ENCODE measurements around the gene OSBPL8. TPM values are rescaled to one million over a fixed set of nuclear protein-coding genes. Genes with fewer than 3 reads are reported as not detected.

Gene OSBPL8
- total and polyA plus RNA-seq, 4 donors: 6.9 to 32.5 (median 22.9) TPM

DNA sequence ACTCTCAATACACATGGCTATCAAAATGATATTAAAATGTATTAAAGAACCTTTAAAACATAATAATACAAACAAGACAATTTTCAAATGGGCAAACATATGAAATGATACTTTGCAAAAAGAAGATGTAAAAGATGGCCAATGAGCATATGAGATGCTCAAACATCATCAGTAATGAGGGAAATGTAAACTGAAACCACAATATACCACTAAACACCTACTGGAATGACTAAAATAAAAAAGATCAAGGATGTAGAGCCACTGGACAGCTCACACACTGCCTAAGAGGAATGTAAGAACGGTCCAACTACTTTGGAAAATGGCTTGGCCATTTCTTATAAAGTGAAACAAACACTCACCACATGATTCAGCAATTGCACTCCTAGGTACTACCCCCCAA lies 114.1 kb downstream of the OSBPL8 start:
- Histone ChIP-seq H3K9ac (ENCODE audit: low read depth in 1 of 2, low read length in 2 of 2) (no peak overlapping the region), H3K9me3 (ENCODE audit: control insufficient read depth in 4 of 4, low read length in 3 of 4) (no peaks in the 10 kb centered on the region), H3K27me3 (ENCODE audit: control insufficient read depth in 4 of 4, insufficient read depth in 4 of 4, low read length in 3 of 4) (no peaks in the 10 kb centered on the region), H3K36me3 (ENCODE audit: control insufficient read depth in 4 of 4, insufficient read depth in 3 of 4, low read depth in 1 of 4, low read length in 3 of 4) (peaks cover 0 to 3% (median 1%) of the 10 kb centered on the region in 4 donors), H3K4me1 (ENCODE audit: control insufficient read depth in 4 of 4, insufficient read depth in 4 of 4, low read length in 3 of 4) (no peaks in the 10 kb centered on the region), H3K27ac (ENCODE audit: low read depth in 1 of 2, low read length in 2 of 2) (no peak overlapping the region), H3K4me3 (ENCODE audit: low read depth in 1 of 3, low read length in 3 of 3) (no peak overlapping the region)
- TF ChIP-seq GABPA (IDR thresholded peaks at IDR 0.05 in 1 of 2, conservative IDR thresholded peaks at IDR 0.05 in 1 of 2) (no peak), HNF4G (IDR thresholded peaks at IDR 0.05) (no peak), FOXA2 (IDR thresholded peaks at IDR 0.05) (no peak), YY1 (IDR thresholded peaks at IDR 0.05) (no peak), NR2F2 (IDR thresholded peaks at IDR 0.05) (no peak), HNF4A (conservative IDR thresholded peaks at IDR 0.05) (no peak), FOXA1 (IDR thresholded peaks at IDR 0.05) (no peak), TAF1 (conservative IDR thresholded peaks at IDR 0.05) (no peak), RXRA (IDR thresholded peaks at IDR 0.05) (no peak), JUND (IDR thresholded peaks at IDR 0.05) (no peak), EGR1 (IDR thresholded peaks at IDR 0.05; ENCODE audit: low read depth in 2 of 2) (no peak), SP1 (IDR thresholded peaks at IDR 0.05) (no peak)
- TF ChIP-seq, protein P1, sequence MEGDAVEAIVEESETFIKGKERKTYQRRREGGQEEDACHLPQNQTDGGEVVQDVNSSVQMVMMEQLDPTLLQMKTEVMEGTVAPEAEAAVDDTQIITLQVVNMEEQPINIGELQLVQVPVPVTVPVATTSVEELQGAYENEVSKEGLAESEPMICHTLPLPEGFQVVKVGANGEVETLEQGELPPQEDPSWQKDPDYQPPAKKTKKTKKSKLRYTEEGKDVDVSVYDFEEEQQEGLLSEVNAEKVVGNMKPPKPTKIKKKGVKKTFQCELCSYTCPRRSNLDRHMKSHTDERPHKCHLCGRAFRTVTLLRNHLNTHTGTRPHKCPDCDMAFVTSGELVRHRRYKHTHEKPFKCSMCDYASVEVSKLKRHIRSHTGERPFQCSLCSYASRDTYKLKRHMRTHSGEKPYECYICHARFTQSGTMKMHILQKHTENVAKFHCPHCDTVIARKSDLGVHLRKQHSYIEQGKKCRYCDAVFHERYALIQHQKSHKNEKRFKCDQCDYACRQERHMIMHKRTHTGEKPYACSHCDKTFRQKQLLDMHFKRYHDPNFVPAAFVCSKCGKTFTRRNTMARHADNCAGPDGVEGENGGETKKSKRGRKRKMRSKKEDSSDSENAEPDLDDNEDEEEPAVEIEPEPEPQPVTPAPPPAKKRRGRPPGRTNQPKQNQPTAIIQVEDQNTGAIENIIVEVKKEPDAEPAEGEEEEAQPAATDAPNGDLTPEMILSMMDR (IDR thresholded peaks at IDR 0.05; ENCODE audit: low read depth, low read length, missing input control): no peak
- TF ChIP-seq, protein P2, sequence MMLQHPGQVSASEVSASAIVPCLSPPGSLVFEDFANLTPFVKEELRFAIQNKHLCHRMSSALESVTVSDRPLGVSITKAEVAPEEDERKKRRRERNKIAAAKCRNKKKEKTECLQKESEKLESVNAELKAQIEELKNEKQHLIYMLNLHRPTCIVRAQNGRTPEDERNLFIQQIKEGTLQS (IDR thresholded peaks at IDR 0.05): no peak
- TF ChIP-seq, protein P3, sequence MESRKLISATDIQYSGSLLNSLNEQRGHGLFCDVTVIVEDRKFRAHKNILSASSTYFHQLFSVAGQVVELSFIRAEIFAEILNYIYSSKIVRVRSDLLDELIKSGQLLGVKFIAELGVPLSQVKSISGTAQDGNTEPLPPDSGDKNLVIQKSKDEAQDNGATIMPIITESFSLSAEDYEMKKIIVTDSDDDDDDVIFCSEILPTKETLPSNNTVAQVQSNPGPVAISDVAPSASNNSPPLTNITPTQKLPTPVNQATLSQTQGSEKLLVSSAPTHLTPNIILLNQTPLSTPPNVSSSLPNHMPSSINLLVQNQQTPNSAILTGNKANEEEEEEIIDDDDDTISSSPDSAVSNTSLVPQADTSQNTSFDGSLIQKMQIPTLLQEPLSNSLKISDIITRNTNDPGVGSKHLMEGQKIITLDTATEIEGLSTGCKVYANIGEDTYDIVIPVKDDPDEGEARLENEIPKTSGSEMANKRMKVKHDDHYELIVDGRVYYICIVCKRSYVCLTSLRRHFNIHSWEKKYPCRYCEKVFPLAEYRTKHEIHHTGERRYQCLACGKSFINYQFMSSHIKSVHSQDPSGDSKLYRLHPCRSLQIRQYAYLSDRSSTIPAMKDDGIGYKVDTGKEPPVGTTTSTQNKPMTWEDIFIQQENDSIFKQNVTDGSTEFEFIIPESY (IDR thresholded peaks at IDR 0.05): no peak
- TF ChIP-seq, protein P4, sequence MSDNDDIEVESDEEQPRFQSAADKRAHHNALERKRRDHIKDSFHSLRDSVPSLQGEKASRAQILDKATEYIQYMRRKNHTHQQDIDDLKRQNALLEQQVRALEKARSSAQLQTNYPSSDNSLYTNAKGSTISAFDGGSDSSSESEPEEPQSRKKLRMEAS (IDR thresholded peaks at IDR 0.05): no peak
- 97% methylated on average over 1 of the region's 1 CpG for WGBS
- no peak for DNase-seq (ENCODE audit: low spot score)

DNA sequence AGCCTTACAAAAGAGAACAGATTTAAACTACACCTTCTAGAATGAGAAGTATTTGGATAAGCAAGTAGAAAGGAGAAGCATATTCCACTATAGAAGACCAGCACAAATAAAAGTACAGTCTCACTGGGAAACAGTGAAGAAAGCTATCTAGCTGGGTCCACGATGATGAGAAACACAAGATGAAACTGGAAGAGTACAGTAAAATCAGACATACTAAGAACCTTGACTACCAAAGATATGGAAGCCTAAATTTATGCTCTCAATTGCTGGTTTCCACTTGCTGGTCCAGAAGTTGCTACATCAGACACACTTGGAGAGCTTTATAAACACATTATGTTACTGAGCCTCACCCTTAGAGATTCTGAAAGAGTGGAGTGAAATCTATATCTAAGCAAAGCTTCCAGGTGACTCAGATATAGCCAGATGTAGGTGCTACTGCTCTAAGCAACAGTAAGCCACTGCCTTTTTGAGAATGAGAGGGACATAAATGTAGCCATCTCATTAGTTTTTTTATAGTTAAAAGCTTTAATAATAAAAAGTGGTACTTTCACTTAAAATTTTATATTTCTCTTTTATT lies 115.1 kb downstream of the OSBPL8 start:
- Histone ChIP-seq H3K27me3 (ENCODE audit: control insufficient read depth in 4 of 4, insufficient read depth in 4 of 4, low read length in 3 of 4) (no peaks in the 10 kb centered on the region), H3K9me3 (ENCODE audit: control insufficient read depth in 4 of 4, low read length in 3 of 4) (no peaks in the 10 kb centered on the region), H3K9ac (ENCODE audit: low read depth in 1 of 2, low read length in 2 of 2) (no peak overlapping the region), H3K27ac (ENCODE audit: low read depth in 1 of 2, low read length in 2 of 2) (no peak overlapping the region), H3K36me3 (ENCODE audit: control insufficient read depth in 4 of 4, insufficient read depth in 3 of 4, low read depth in 1 of 4, low read length in 3 of 4) (no peaks in the 10 kb centered on the region), H3K4me3 (ENCODE audit: low read depth in 1 of 3, low read length in 3 of 3) (no peak overlapping the region), H3K4me1 (ENCODE audit: control insufficient read depth in 4 of 4, insufficient read depth in 4 of 4, low read length in 3 of 4) (no peaks in the 10 kb centered on the region)
- 97% methylated on average over 1 of the region's 1 CpG for WGBS
- DNase-seq (ENCODE audit: low spot score): no peak
- TF ChIP-seq SP1 (IDR thresholded peaks at IDR 0.05) (no peak), JUND (IDR thresholded peaks at IDR 0.05) (no peak), EGR1 (IDR thresholded peaks at IDR 0.05; ENCODE audit: low read depth in 2 of 2) (no peak), TAF1 (conservative IDR thresholded peaks at IDR 0.05) (no peak), YY1 (IDR thresholded peaks at IDR 0.05) (no peak), GABPA (IDR thresholded peaks at IDR 0.05 in 1 of 2, conservative IDR thresholded peaks at IDR 0.05 in 1 of 2) (no peak), HNF4G (IDR thresholded peaks at IDR 0.05) (no peak), RAD21 (IDR thresholded peaks at IDR 0.05) (no peak)
- TF ChIP-seq, protein P5, sequence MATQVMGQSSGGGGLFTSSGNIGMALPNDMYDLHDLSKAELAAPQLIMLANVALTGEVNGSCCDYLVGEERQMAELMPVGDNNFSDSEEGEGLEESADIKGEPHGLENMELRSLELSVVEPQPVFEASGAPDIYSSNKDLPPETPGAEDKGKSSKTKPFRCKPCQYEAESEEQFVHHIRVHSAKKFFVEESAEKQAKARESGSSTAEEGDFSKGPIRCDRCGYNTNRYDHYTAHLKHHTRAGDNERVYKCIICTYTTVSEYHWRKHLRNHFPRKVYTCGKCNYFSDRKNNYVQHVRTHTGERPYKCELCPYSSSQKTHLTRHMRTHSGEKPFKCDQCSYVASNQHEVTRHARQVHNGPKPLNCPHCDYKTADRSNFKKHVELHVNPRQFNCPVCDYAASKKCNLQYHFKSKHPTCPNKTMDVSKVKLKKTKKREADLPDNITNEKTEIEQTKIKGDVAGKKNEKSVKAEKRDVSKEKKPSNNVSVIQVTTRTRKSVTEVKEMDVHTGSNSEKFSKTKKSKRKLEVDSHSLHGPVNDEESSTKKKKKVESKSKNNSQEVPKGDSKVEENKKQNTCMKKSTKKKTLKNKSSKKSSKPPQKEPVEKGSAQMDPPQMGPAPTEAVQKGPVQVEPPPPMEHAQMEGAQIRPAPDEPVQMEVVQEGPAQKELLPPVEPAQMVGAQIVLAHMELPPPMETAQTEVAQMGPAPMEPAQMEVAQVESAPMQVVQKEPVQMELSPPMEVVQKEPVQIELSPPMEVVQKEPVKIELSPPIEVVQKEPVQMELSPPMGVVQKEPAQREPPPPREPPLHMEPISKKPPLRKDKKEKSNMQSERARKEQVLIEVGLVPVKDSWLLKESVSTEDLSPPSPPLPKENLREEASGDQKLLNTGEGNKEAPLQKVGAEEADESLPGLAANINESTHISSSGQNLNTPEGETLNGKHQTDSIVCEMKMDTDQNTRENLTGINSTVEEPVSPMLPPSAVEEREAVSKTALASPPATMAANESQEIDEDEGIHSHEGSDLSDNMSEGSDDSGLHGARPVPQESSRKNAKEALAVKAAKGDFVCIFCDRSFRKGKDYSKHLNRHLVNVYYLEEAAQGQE (IDR thresholded peaks at IDR 0.05): no peak
- TF ChIP-seq, protein P4 (IDR thresholded peaks at IDR 0.05): no peak
- TF ChIP-seq, protein P1 (IDR thresholded peaks at IDR 0.05; ENCODE audit: low read depth, low read length, missing input control): no peak
- TF ChIP-seq, protein P3 (IDR thresholded peaks at IDR 0.05): no peak
- TF ChIP-seq, protein P2 (IDR thresholded peaks at IDR 0.05): no peak

All from liver (tissue), 9 donors.